Heart left ventricle (tissue), 13 donors: ENCODE measurements around the gene ZIC2.

Experiments used
- CTCF ChIP-seq, 12 donors: fragments of 200-600 bp; sonication (generic) in 4 of 12; IDR thresholded peaks; one replicate each; pipeline versions ENCODE4 v1.5.0 to v1.8.0; 2018 to 2022; ENCODE audit warnings: antibody characterized with exemption in 12 of 12, mild to moderate bottlenecking in 5 of 12
- POLR2A ChIP-seq, 2 donors: fragments of 450-650 bp; IDR thresholded peaks; one replicate each; pipeline ENCODE4 v1.6.1; 2017; ENCODE audit warnings: antibody characterized with exemption in 2 of 2, mild to moderate bottlenecking in 2 of 2, moderate library complexity in 2 of 2
- donor health status: ischemic (EF 13 %, LVEDD 7.1; RV severe dilation, severe dysfunction).
- donor health status: DM: no; HTN: yes; CAD: no.
- donor health status: DM: no; HTN: no; CAD: no.
- donor health status: ischemic (EF 25% LVEDD 6.9; RV normal size, moderate dysfunction).
- donor health status: ischemic (EF 25% LVEDD 5.7; RV mildly dilated, moderate dysfunction).
- donor health status: ischemic (EF 35%, LVEDD 5.7; RV mildly dilated, moderate dysfunction).
- donor health status: nonischemic (EF 11% LVEDD 7.7; RV severe dilation, severe dysfunction).
- donor health status: DM: yes; HTN: yes; CAD: no.
- donor health status: PGD.
- donor health status: ischemic (EF 29% LVEDD 5.4; RV normal size, mild dysfunction).
- donor health status: nonischemic (EF 23%, LVEDD 6.1; RV moderate dilation, normal function).

- TF ChIP-seq POLR2A (IDR thresholded peaks at IDR 0.05), result no peak
- TF ChIP-seq CTCF (IDR thresholded peaks at IDR 0.05), result no peak
These were observed 11.4 kb downstream of the ZIC2 start for GRCh38 chr13:99992949-99993351.
